ENCODE measurements around the gene RNF227.

GRCh38 chr17:7887038-7887481 lies 29.0 kb downstream of the RNF227 start:
- TF ChIP-seq CTCF (conservative IDR thresholded peaks at IDR 0.05; ENCODE audit: low read depth in 2 of 2) (no peak), EZH2phosphoT487 (IDR thresholded peaks at IDR 0.05; ENCODE audit: unreplicated experiment) (no peak), POLR2AphosphoS5 (IDR thresholded peaks at IDR 0.05; ENCODE audit: low read depth) (no peak), REST (IDR thresholded peaks at IDR 0.05; ENCODE audit: unreplicated experiment) (no peak), JUNB (IDR thresholded peaks at IDR 0.05; ENCODE audit: unreplicated experiment) (no peak), STAT1 (IDR thresholded peaks at IDR 0.05; ENCODE audit: unreplicated experiment) (no peak)

Measured in GM23338 (cell line).